ENCODE measurements around the gene RTBDN.

The RTBDN gene

DNA sequence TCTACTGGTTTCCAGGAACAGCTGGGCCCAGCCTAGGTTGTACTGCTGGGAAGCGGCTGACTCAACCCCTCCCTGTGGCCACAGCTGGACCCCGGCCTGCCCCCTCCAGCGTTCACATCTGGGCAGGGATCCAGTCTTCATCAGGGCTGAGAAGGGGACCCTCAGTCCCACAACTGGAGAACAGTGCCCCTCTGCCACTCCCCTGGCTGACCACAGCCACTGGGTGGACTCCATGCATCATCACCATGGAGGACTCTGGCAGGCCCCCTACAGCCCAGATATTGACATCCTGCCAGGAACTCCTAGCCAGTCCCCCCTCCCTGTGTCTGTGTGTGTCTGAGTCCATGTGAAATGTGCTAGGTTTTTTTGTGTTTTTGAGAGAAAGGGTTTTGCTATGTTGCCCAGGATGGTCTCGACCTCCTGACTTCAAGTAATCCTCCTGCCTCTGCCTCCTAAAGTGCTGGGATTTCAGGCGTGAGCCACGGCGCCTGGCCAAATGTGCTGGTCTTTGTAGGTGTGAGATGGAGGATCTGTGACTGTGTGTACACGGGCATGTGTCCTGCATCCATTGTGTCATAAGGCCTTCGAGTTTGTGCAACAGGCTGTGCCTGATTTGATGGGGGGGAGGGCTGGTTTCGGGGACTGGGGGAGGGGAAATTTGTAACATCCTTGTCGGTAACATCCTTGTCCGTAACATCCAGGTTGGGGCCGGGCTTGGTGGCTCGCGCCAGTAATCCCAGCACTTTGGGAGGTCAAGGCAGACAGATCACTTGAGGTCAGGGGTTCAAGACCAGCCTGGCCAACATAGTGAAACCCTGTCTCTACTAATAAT, 55.0 kb downstream of the RTBDN start:
- DNase-seq (ENCODE audit: low spot score) = peak; percentile 59

DNA sequence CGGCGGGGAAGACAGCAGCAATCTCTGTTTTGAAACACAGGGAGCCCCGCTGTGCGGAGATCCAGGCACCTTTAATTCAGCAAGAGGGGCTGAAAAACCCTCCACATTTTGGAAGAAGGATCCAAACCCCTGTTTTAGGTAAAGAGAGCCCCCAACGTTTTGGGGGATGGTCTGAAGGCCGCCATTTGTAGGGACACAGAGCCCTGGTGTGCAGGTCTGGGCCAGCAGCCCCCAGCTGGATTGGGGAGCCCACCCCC, 55.5 kb downstream of the RTBDN start:
- DNase-seq (ENCODE audit: low spot score) = no peak

GRCh38 chr19:12778017-12778904, 56.1 kb downstream of the RTBDN start:
- DNase-seq (ENCODE audit: low spot score) = peak; percentile 71

GRCh38 chr19:12777217-12778016, 57.0 kb downstream of the RTBDN start:
- DNase-seq (ENCODE audit: low spot score) = peak; percentile 89

Measured in ecto neural progenitor cell (in vitro differentiated cells).